IMR-90 (cell line): ENCODE measurements around the gene CTDSPL. TPM values are rescaled to one million over a fixed set of nuclear protein-coding genes. Genes with fewer than 3 reads are reported as not detected.

Source experiments
- ATAC-seq: fragments of 200-7000 bp; cut with Tn5 transposase; 2 replicates; pipeline ENCODE4 v1.9.1; 2020; ENCODE audit warnings: low read depth, mild to moderate bottlenecking, moderate library complexity
- BruUV-seq: library from RNA; stranded (reverse); fragments of 400-500 nt; replicated peaks from 2 replicates; lab custom pipeline; 2021; lab: Mats Ljungman, UMichigan
- CTCF ChIA-PET: fragments of 300-600 bp; formaldehyde crosslinking; extraction: SDS; loops from one replicate; lab custom pipeline; 2021; ENCODE audit warnings: antibody characterized with exemption; lab: Yijun Ruan, JAX
- POLR2A ChIA-PET: fragments of 300-600 bp; sonication (Branson Sonifier 250); formaldehyde crosslinking; loops from one replicate; lab custom pipeline; 2022; ENCODE audit warnings: antibody characterized with exemption; ENCODE audit not compliant: unreplicated experiment; lab: Charles Lee
- DNase-seq: peaks from one replicate; pipeline ENCODE4 v3.0.0; 2013
- H2AFZ ChIP-seq: replicated peaks from 2 replicates; pipeline ENCODE3; 2013; ENCODE audit warnings: low read length, mild to moderate bottlenecking; ENCODE audit not compliant: poor library complexity
- H2AK5ac ChIP-seq: 2 replicates; pipeline ENCODE4 v1.6.1; 2013; ENCODE audit warnings: low read depth, low read length, inconsistent platforms
- H2AK9ac ChIP-seq: replicated peaks from 2 replicates; pipeline ENCODE3; 2013; ENCODE audit warnings: mild to moderate bottlenecking, low read depth, low read length, moderate library complexity; ENCODE audit not compliant: poor library complexity
- H2BK120ac ChIP-seq: 2 replicates; pipeline ENCODE4 v1.6.1; 2013; ENCODE audit warnings: low read depth, low read length, inconsistent platforms
- H2BK15ac ChIP-seq: 3 replicates; pipeline ENCODE4 v1.6.1; 2013; ENCODE audit warnings: low read depth, low read length, inconsistent platforms
- H2BK20ac ChIP-seq: 2 replicates; pipeline ENCODE4 v1.6.1; 2013; ENCODE audit warnings: low read depth, mild to moderate bottlenecking, inconsistent platforms, low read length, moderate library complexity
- H2BK5ac ChIP-seq: 2 replicates; pipeline ENCODE4 v1.6.1; 2013; ENCODE audit warnings: mild to moderate bottlenecking, low read depth, low read length, inconsistent platforms; ENCODE audit not compliant: poor library complexity, severe bottlenecking
- H3K14ac ChIP-seq: replicated peaks from 2 replicates; pipeline ENCODE4 v1.6.1; 2013; ENCODE audit warnings: low read depth, low read length, inconsistent platforms
- H3K18ac ChIP-seq: 2 replicates; pipeline ENCODE4 v1.6.1; 2013; ENCODE audit warnings: low read depth, low read length, control low read depth
- H3K23ac ChIP-seq: 2 replicates; pipeline ENCODE4 v1.6.1; 2013; ENCODE audit warnings: low read depth, low read length, inconsistent platforms
- H3K27ac ChIP-seq: 2 replicates; pipeline ENCODE4 v1.5.1; 2013; ENCODE audit warnings: mild to moderate bottlenecking, control low read depth, low read length; ENCODE audit not compliant: insufficient read depth
- H3K27me3 ChIP-seq: 2 replicates; pipeline ENCODE4 v1.6.1; 2013; ENCODE audit warnings: low read length; ENCODE audit not compliant: control insufficient read depth, insufficient read depth
- H3K36me3 ChIP-seq: 2 replicates; pipeline ENCODE4 v1.6.1; 2013; ENCODE audit warnings: low read length, mixed read lengths; ENCODE audit not compliant: control insufficient read depth, insufficient read depth
- H3K4ac ChIP-seq: 2 replicates; pipeline ENCODE4 v1.6.1; 2013; ENCODE audit warnings: low read depth, low read length, inconsistent platforms
- H3K4me1 ChIP-seq: 2 replicates; pipeline ENCODE4 v1.6.1; 2013; ENCODE audit warnings: low read length, mixed read lengths; ENCODE audit not compliant: control insufficient read depth, insufficient read depth
- H3K4me2 ChIP-seq: 2 replicates; pipeline ENCODE4 v1.6.1; 2013; ENCODE audit warnings: low read depth, mild to moderate bottlenecking, control low read depth, low read length, moderate library complexity
- H3K4me3 ChIP-seq: 2 replicates; pipeline ENCODE4 v1.5.1; 2013; ENCODE audit warnings: low read depth, mild to moderate bottlenecking, control low read depth, low read length, moderate library complexity; ENCODE audit not compliant: insufficient read depth
- H3K56ac ChIP-seq: 2 replicates; pipeline ENCODE4 v1.6.1; 2013; ENCODE audit warnings: low read length, inconsistent platforms; ENCODE audit not compliant: insufficient read depth; ENCODE audit errors: extremely low read depth
- H3K79me1 ChIP-seq, 2 experiments: 2 replicates each; pipeline ENCODE4 v1.6.1; 2013; ENCODE audit warnings: low read length in 2 of 2, inconsistent platforms in 1 of 2, low read depth in 1 of 2
- H3K9ac ChIP-seq: 2 replicates; pipeline ENCODE4 v1.6.1; 2013; ENCODE audit warnings: low read depth, low read length, control low read depth
- H3K9me1 ChIP-seq: 2 replicates; pipeline ENCODE4 v1.6.1; 2013; ENCODE audit warnings: low read length, inconsistent platforms; ENCODE audit not compliant: insufficient read depth
- H3K9me3 ChIP-seq: 2 replicates; pipeline ENCODE4 v1.6.1; 2013; ENCODE audit warnings: low read length; ENCODE audit not compliant: control insufficient read depth, insufficient read depth
- H4K20me1 ChIP-seq: 2 replicates; pipeline ENCODE4 v1.6.1; 2013; ENCODE audit warnings: low read length, inconsistent platforms; ENCODE audit not compliant: insufficient read depth
- H4K5ac ChIP-seq: 2 replicates; pipeline ENCODE4 v1.6.1; 2013; ENCODE audit warnings: mild to moderate bottlenecking, low read depth, low read length, control low read depth
- H4K8ac ChIP-seq, 2 experiments: 2 replicates each; pipeline ENCODE4 v1.6.1; 2013; ENCODE audit warnings: low read depth in 2 of 2, low read length in 2 of 2, control low read depth in 1 of 2, inconsistent platforms in 1 of 2
- H4K91ac ChIP-seq: 2 replicates; pipeline ENCODE4 v1.6.1; 2013; ENCODE audit warnings: low read depth, low read length, inconsistent platforms; ENCODE audit not compliant: insufficient read depth
- BHLHE40 ChIP-seq: fragments of 150-350 bp; IDR thresholded peaks from 2 replicates; pipeline ENCODE4 v1.6.1; 2016; ENCODE audit warnings: mild to moderate bottlenecking, low read depth, low read length
- CEBPB ChIP-seq: IDR thresholded peaks from 2 replicates; pipeline ENCODE4 v1.6.1; 2012; ENCODE audit warnings: low read depth, low read length, improper control_type of control experiment
- CHD1 ChIP-seq: IDR thresholded peaks from 2 replicates; pipeline ENCODE4 v1.6.1; 2012; ENCODE audit warnings: low read depth, low read length, improper control_type of control experiment
- FOS ChIP-seq: fragments of 150-350 bp; IDR thresholded peaks from 2 replicates; pipeline ENCODE4 v1.6.1; 2016; ENCODE audit warnings: low read depth, low read length
- MAFK ChIP-seq: IDR thresholded peaks from 2 replicates; pipeline ENCODE4 v1.6.1; 2012; ENCODE audit warnings: low read depth, low read length, improper control_type of control experiment
- MAZ ChIP-seq: IDR thresholded peaks from 2 replicates; pipeline ENCODE4 v1.6.1; 2012; ENCODE audit warnings: low read depth, mild to moderate bottlenecking, low read length, improper control_type of control experiment, moderate library complexity, borderline replicate concordance
- MXI1 ChIP-seq: IDR thresholded peaks from 2 replicates; pipeline ENCODE4 v1.6.1; 2012; ENCODE audit warnings: low read depth, mild to moderate bottlenecking, low read length, moderate library complexity, borderline replicate concordance
- POLR2A ChIP-seq: IDR thresholded peaks from 2 replicates; pipeline ENCODE4 v1.6.1; 2012; ENCODE audit warnings: mild to moderate bottlenecking, low read depth, low read length
- RAD21 ChIP-seq: IDR thresholded peaks from 2 replicates; pipeline ENCODE4 v1.6.1; 2012; ENCODE audit warnings: low read length, improper control_type of control experiment
- RCOR1 ChIP-seq: IDR thresholded peaks from 2 replicates; pipeline ENCODE4 v1.6.1; 2012; ENCODE audit warnings: mild to moderate bottlenecking, low read length, improper control_type of control experiment; ENCODE audit not compliant: insufficient replicate concordance
- RFX5 ChIP-seq: IDR thresholded peaks from 2 replicates; pipeline ENCODE4 v1.8.0; 2012; ENCODE audit warnings: low read depth, mild to moderate bottlenecking, low read length, moderate library complexity
- SMC3 ChIP-seq: fragments of 150-350 bp; IDR thresholded peaks from 2 replicates; pipeline ENCODE4 v1.6.1; 2016; ENCODE audit warnings: low read depth, mild to moderate bottlenecking, antibody characterized with exemption, low read length, moderate library complexity
- USF2 ChIP-seq: fragments of 150-350 bp; IDR thresholded peaks from 2 replicates; pipeline ENCODE4 v1.6.1; 2017; ENCODE audit warnings: mild to moderate bottlenecking, antibody characterized with exemption, low read length, low read depth
- WGBS, 2 experiments: methylation state at CpG; one replicate each; pipeline versions ENCODE4 v1.1.5 to v1.1.7; 2013; ENCODE audit warnings: missing lambda C conversion rate in 2 of 2; ENCODE audit not compliant: insufficient read length in 1 of 2; ENCODE audit errors: extremely low coverage in 2 of 2; 5-methylcytosine and 5-hydroxymethylcytosine counted together
- dilution Hi-C: fragments of 300-500 bp; cut with HindIII; formaldehyde crosslinking; loops from one replicate; pipeline ENCODE4 v1.14.3; 2018; ENCODE audit warnings: low sequenced_read_pairs; ENCODE audit not compliant: unreplicated experiment
- in situ Hi-C: fragments of 300-500 bp; cut with MboI; formaldehyde crosslinking; loops from 3 replicates; pipeline ENCODE4 v1.14.3; 2019; ENCODE audit warnings: low sequenced_read_pairs, inconsistent platforms, mixed read lengths
- intact Hi-C: fragments of 100-400 bp; cut with micrococcal nuclease; formaldehyde crosslinking; loops from 2 replicates; pipeline ENCODE4 v1.10.0; 2022
- polyA plus RNA-seq, 3 experiments: library from polyadenylated mRNA; depleted of rRNA; stranded (reverse); fragments of >200 nt; gene quantifications; 2 replicates each; pipeline ENCODE4 v1.2.3, GENCODE V29; 2012; ENCODE audit warnings: low replicate concordance in 1 of 3
- total RNA-seq: library from RNA; depleted of rRNA; stranded (reverse); fragments of >200 nt; gene quantifications from 2 replicates; pipeline ENCODE4 v1.2.3, GENCODE V29; 2012
- TF ChIP-seq, protein P1 (sequence below): conservative IDR thresholded peaks from 2 replicates; pipeline ENCODE4 v1.5.1; 2012; ENCODE audit warnings: mild to moderate bottlenecking, low read depth, low read length, improper control_type of control experiment
- TF ChIP-seq, protein P2 (sequence below): fragments of 150-350 bp; IDR thresholded peaks from 2 replicates; pipeline ENCODE4 v1.6.1; 2016; ENCODE audit warnings: low read depth, mild to moderate bottlenecking, low read length, moderate library complexity, borderline replicate concordance

CTDSPL gene
- total and polyA plus RNA-seq, 2 of the 4 experiments (the other 2 are of a cell fraction) = 24.5 to 29.0 TPM

DNA sequence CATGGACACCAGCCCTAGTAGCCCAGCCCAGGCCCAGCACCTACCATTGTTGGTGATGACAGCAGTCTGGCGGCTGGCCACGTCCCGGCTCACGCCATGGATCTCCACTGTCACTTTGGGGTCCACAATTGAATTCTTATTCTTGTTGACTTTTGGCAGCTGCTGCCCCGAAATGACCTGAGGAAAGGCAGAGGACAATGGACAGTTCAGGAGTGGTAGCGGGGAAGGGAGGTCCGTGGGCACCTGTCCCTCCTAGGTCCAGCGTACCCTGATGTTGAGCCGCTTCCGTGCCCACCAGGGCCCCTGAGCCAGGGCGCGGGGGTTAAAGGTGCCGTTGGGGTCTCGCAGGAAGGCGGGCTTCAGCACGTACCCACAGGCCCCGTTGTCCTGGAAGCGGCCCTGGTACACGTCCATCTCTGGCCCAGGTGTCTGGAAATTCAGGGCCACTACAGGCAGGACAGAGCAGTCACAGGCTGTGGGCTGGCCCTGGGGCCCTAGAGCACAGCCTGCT lies 146.6 kb downstream of the CTDSPL start:
- no peak overlapping the region for H2AFZ ChIP-seq
- no peaks in the 10 kb centered on the region for H3K27me3 ChIP-seq
- no peaks in the 10 kb centered on the region for H3K79me1 ChIP-seq
- no peak overlapping the region for H3K4me2 ChIP-seq
- no peak overlapping the region for H3K4ac ChIP-seq
- no peak overlapping the region for H4K91ac ChIP-seq
- no peak overlapping the region for H4K8ac ChIP-seq
- no peak overlapping the region for H2AK5ac ChIP-seq
- H3K18ac ChIP-seq = no peak overlapping the region
- peaks cover 29% of the 10 kb centered on the region for H3K36me3 ChIP-seq
- TF ChIP-seq RFX5 (no peak), MXI1 (no peak), MAZ (no peak), USF2 (no peak), POLR2A (no peak), CHD1 (no peak), FOS (no peak), MAFK (no peak), BHLHE40 (no peak), RAD21 (no peak), SMC3 (no peak), CEBPB (no peak), RCOR1 (no peak)
- TF ChIP-seq, protein P1, sequence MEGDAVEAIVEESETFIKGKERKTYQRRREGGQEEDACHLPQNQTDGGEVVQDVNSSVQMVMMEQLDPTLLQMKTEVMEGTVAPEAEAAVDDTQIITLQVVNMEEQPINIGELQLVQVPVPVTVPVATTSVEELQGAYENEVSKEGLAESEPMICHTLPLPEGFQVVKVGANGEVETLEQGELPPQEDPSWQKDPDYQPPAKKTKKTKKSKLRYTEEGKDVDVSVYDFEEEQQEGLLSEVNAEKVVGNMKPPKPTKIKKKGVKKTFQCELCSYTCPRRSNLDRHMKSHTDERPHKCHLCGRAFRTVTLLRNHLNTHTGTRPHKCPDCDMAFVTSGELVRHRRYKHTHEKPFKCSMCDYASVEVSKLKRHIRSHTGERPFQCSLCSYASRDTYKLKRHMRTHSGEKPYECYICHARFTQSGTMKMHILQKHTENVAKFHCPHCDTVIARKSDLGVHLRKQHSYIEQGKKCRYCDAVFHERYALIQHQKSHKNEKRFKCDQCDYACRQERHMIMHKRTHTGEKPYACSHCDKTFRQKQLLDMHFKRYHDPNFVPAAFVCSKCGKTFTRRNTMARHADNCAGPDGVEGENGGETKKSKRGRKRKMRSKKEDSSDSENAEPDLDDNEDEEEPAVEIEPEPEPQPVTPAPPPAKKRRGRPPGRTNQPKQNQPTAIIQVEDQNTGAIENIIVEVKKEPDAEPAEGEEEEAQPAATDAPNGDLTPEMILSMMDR = no peak
- TF ChIP-seq, protein P2, sequence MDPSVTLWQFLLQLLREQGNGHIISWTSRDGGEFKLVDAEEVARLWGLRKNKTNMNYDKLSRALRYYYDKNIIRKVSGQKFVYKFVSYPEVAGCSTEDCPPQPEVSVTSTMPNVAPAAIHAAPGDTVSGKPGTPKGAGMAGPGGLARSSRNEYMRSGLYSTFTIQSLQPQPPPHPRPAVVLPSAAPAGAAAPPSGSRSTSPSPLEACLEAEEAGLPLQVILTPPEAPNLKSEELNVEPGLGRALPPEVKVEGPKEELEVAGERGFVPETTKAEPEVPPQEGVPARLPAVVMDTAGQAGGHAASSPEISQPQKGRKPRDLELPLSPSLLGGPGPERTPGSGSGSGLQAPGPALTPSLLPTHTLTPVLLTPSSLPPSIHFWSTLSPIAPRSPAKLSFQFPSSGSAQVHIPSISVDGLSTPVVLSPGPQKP = no peak
- no peak overlapping the region for H3K9ac ChIP-seq
- ChIA-PET POLR2A (no interaction called here), CTCF (no interaction called here)
- dilution Hi-C loops (no loop called here), intact Hi-C loops (no loop called here), in situ Hi-C loops (no loop called here)
- no peak overlapping the region for H2AK9ac ChIP-seq
- H3K4me1 ChIP-seq = no peaks in the 10 kb centered on the region
- H3K9me3 ChIP-seq = no peaks in the 10 kb centered on the region
- no peak overlapping the region for H2BK15ac ChIP-seq
- H3K4me3 ChIP-seq = no peak overlapping the region
- H3K23ac ChIP-seq = no peak overlapping the region
- no TSS peak for BruUV-seq
- 90% methylated on average over 14 of the region's 19 CpGs; no CpG with 5 or more reads in 1 of the 2 experiments for WGBS, 2 experiments
- peaks cover 8% of the 10 kb centered on the region; the same call in 1 of the 2 replicates for H3K9me1 ChIP-seq
- H2BK120ac ChIP-seq = no peak overlapping the region
- no peak overlapping the region for H4K5ac ChIP-seq
- no peak overlapping the region for H3K14ac ChIP-seq
- H2BK20ac ChIP-seq = no peak overlapping the region
- ATAC-seq (no peak), DNase-seq (no peak)
- H3K56ac ChIP-seq = no peak overlapping the region
- H4K20me1 ChIP-seq = peaks cover 8% of the 10 kb centered on the region; the same call in 1 of the 2 replicates
- H2BK5ac ChIP-seq = no peak overlapping the region
- H3K27ac ChIP-seq = no peak overlapping the region
